ENCODE data around the gene TNKS2. TPM values are rescaled to one million over a fixed set of nuclear protein-coding genes. Genes with fewer than 3 reads are reported as not detected.

TNKS2 gene
- total RNA-seq, 1 donor from 2014 or later, result 75.0 TPM

DNA sequence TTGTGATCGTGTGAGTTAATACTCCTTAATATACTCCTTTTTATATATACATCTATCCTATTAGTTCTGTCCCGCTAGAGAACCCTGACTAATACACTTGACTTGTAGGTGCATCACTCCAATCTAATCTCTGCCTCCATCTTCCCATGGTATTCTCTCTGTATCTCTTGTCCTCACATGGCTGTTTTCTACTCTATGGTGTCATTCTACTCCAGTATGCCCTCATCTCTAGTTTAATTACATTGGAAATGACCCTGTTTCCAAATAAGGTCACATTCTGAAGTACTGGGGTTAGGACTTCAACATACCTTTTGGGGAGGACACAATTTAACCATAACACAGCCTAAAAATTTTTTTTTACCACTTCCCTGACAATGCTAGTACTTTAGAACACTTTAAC, 25.8 kb upstream of the TNKS2 start:
- Mint-ChIP-seq H3K4me1 (ENCODE audit: low read depth) (no peaks in the 10 kb centered on the region), H3K9me3 (ENCODE audit: low read depth) (no peaks in the 10 kb centered on the region), H3K36me3 (ENCODE audit: low read depth) (no peaks in the 10 kb centered on the region), H3K27ac (ENCODE audit: unreplicated experiment) (no peak overlapping the region), H3K27me3 (ENCODE audit: low read depth) (no peaks in the 10 kb centered on the region), H3K4me3 (ENCODE audit: unreplicated experiment) (no peak overlapping the region)
- TF ChIP-seq CTCF (IDR thresholded peaks at IDR 0.05), result no peak
- DNase-seq (ENCODE audit: low spot score), result no peak

- H3K9me3 Mint-ChIP-seq (ENCODE audit: low read depth), result no peaks in the 10 kb centered on the region
- no peak overlapping the region for H3K4me3 Mint-ChIP-seq (ENCODE audit: unreplicated experiment)
- H3K27me3 Mint-ChIP-seq (ENCODE audit: low read depth), result no peaks in the 10 kb centered on the region
- no peak for TF ChIP-seq CTCF (IDR thresholded peaks at IDR 0.05)
- no peak for DNase-seq (ENCODE audit: low spot score)
- no peaks in the 10 kb centered on the region for H3K36me3 Mint-ChIP-seq (ENCODE audit: low read depth)
- no peak overlapping the region for H3K27ac Mint-ChIP-seq (ENCODE audit: unreplicated experiment)
- no peaks in the 10 kb centered on the region for H3K4me1 Mint-ChIP-seq (ENCODE audit: low read depth)
Observed at GRCh38 chr10:91772869-91773268, 25.4 kb upstream of the TNKS2 start.

DNA sequence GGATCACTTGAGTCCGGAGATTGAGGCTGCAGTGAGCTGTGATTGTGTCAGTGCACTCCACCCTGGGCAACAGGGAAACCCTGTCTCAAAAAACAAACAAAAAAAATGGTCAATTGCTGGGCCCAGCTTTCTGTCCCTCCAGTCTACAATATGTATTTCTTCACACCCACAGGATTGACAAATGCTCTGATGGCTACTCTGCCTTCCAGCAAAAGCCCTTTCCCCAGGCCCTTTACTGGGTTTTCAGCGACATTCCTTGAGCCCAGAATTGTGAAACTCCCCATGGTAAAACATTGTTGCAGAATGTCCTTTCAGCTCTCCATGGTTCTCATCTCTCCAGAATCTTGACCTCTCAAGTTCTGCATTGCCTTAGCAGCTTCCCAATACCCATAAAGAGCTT, 23.7 kb upstream of the TNKS2 start:
- Mint-ChIP-seq H3K36me3 (ENCODE audit: low read depth) (no peaks in the 10 kb centered on the region), H3K27me3 (ENCODE audit: low read depth) (no peaks in the 10 kb centered on the region), H3K4me3 (ENCODE audit: unreplicated experiment) (no peak overlapping the region), H3K4me1 (ENCODE audit: low read depth) (no peaks in the 10 kb centered on the region), H3K27ac (ENCODE audit: unreplicated experiment) (no peak overlapping the region), H3K9me3 (ENCODE audit: low read depth) (no peaks in the 10 kb centered on the region)
- no peak for TF ChIP-seq CTCF (IDR thresholded peaks at IDR 0.05)
- no peak for DNase-seq (ENCODE audit: low spot score)

- TF ChIP-seq CTCF (IDR thresholded peaks at IDR 0.05), result no peak
- Mint-ChIP-seq H3K27me3 (ENCODE audit: low read depth) (no peaks in the 10 kb centered on the region), H3K27ac (ENCODE audit: unreplicated experiment) (no peak overlapping the region), H3K9me3 (ENCODE audit: low read depth) (no peaks in the 10 kb centered on the region), H3K4me3 (ENCODE audit: unreplicated experiment) (no peak overlapping the region), H3K36me3 (ENCODE audit: low read depth) (no peaks in the 10 kb centered on the region), H3K4me1 (ENCODE audit: low read depth) (no peaks in the 10 kb centered on the region)
- no peak for DNase-seq (ENCODE audit: low spot score)
Observed at GRCh38 chr10:91775731-91776130, 22.5 kb upstream of the TNKS2 start.

DNA sequence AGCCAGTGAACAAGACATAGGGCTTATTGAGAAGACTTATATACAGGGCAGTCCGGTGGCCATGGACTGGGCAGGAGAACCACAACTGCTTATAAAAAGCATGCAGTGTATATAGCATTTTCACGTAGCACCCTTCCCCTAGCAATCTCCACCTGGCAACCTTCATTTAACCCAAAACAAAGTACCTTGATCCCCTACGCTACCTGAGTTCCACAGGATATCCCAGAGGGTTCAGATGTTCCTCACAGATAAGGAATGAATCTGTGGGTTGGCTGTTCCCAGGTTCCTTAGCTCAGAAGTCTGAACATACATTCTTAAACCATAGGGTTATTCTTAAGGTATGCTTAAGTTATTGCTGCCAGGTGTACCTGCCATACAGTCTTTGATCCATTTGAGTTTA, 22.0 kb upstream of the TNKS2 start:
- Mint-ChIP-seq H3K27me3 (ENCODE audit: low read depth) (no peaks in the 10 kb centered on the region), H3K4me1 (ENCODE audit: low read depth) (no peaks in the 10 kb centered on the region), H3K4me3 (ENCODE audit: unreplicated experiment) (no peak overlapping the region), H3K36me3 (ENCODE audit: low read depth) (no peaks in the 10 kb centered on the region), H3K9me3 (ENCODE audit: low read depth) (no peaks in the 10 kb centered on the region), H3K27ac (ENCODE audit: unreplicated experiment) (no peak overlapping the region)
- no peak for DNase-seq (ENCODE audit: low spot score)
- no peak for TF ChIP-seq CTCF (IDR thresholded peaks at IDR 0.05)

Measured in chondrocyte (in vitro differentiated cells).